GM12801 (cell line): ENCODE results near the gene KRT7.

ENCODE experiments used
- TF ChIP-seq, protein P1 (sequence below): IDR thresholded peaks from one replicate; pipeline ENCODE4 v1.5.1; 2011; ENCODE audit warnings: control low read depth; ENCODE audit not compliant: insufficient read length; ENCODE audit errors: extremely low read depth

KRT7 gene

DNA sequence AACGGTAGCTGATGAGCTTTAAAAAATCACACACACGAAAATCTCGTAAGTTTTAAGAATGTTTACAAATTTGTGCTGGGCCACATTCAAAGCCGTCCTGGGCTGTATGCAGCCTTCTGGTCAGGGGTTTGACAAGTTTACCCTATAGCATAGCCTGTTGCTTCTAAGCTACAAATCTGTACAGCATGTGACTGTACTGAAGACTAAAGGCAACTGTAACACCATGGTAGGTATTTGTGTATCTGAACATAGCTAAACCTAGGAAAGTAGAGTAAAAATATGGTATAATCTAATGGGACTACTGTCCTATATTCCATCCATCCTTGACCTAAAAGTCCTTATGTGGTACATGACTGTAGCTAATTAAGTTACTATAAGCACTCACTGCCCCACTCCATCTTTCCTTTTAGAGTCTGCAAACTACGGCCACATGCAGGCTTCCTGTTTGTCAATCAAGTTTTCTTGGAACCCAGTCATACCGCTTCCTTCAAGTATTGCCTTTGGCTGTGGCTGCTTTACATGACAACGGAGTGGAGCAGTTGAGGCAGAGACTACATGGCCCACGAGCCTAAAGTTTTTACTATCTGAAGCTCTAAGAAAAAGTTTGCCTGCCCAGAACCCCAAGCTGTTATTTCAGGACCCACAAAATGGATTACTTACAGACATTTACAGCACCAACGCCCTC, 18.5 kb downstream of the KRT7 start:
- TF ChIP-seq, protein P1, sequence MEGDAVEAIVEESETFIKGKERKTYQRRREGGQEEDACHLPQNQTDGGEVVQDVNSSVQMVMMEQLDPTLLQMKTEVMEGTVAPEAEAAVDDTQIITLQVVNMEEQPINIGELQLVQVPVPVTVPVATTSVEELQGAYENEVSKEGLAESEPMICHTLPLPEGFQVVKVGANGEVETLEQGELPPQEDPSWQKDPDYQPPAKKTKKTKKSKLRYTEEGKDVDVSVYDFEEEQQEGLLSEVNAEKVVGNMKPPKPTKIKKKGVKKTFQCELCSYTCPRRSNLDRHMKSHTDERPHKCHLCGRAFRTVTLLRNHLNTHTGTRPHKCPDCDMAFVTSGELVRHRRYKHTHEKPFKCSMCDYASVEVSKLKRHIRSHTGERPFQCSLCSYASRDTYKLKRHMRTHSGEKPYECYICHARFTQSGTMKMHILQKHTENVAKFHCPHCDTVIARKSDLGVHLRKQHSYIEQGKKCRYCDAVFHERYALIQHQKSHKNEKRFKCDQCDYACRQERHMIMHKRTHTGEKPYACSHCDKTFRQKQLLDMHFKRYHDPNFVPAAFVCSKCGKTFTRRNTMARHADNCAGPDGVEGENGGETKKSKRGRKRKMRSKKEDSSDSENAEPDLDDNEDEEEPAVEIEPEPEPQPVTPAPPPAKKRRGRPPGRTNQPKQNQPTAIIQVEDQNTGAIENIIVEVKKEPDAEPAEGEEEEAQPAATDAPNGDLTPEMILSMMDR, result no peak

DNA sequence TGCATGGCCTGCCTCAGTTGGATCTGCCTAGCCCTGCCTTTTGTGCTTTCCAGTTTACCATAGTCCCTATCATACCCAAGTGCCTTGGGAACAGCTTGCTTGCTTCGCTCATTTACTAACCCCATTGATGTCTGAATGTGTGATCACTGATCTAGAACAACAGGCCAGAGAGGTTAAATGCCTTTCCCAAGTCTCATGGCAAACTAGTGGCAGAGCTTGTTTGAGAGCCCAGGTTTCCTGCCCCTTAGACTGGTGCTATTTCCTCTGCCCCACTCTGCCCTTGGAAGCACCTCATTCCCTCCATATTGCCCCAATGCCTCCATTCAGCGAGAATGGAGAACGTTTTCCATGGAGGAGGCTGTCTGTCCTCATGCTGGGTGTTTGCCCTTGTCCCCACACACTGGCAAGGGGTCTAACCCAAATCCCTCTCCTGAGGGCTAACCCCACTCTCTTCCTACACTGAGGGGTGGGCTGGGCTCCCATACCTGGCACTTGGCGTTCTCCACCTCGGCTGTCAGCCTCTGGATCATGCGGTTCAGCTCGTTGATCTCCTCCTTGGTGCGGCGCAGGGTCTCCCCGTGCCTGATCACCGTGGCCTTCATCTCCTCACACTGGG, 19.8 kb downstream of the KRT7 start:
- TF ChIP-seq, protein P1, result no peak

GRCh38 chr12:52253391-52254179, 20.5 kb downstream of the KRT7 start:
- TF ChIP-seq, protein P1, result no peak

- TF ChIP-seq, protein P1, result no peak
These were observed 21.3 kb downstream of the KRT7 start for GRCh38 chr12:52254180-52254964.

GRCh38 chr12:52254965-52255751, 22.1 kb downstream of the KRT7 start:
- TF ChIP-seq, protein P1, result no peak

GRCh38 chr12:52255926-52256583, 23.0 kb downstream of the KRT7 start:
- TF ChIP-seq, protein P1, result no peak
